Suprapubic skin (tissue), 4 donors: ENCODE results near the gene AP2B1. TPM values are rescaled to one million over a fixed set of nuclear protein-coding genes. Genes with fewer than 3 reads are reported as not detected.
A peak's percentile ranks its signal among the peaks of the same experiment; 100 is the strongest.

Experiments
- DNase-seq, 2 donors: peaks; one replicate each; pipeline ENCODE4 v3.0.0-alpha.2; 2019; ENCODE audit warnings: low spot score in 2 of 2
- H3K27ac ChIP-seq: fragments of 200-600 bp; sonication (generic); one replicate; pipeline ENCODE4 v1.5.1; 2019
- H3K27me3 ChIP-seq: fragments of 200-600 bp; sonication (generic); one replicate; pipeline ENCODE4 v1.5.1; 2019
- H3K36me3 ChIP-seq: fragments of 200-600 bp; sonication (generic); one replicate; pipeline ENCODE4 v1.5.1; 2019
- H3K4me1 ChIP-seq: fragments of 200-600 bp; sonication (generic); one replicate; pipeline ENCODE4 v1.5.1; 2019
- H3K4me3 ChIP-seq: fragments of 200-600 bp; sonication (generic); one replicate; pipeline ENCODE4 v1.5.1; 2019; ENCODE audit warnings: mild to moderate bottlenecking
- H3K9me3 ChIP-seq: fragments of 200-600 bp; sonication (generic); one replicate; pipeline ENCODE4 v1.5.1; 2019
- CTCF ChIP-seq, 2 donors: fragments of 200-600 bp in 1 of 2; fragments of 450-650 bp in 1 of 2; sonication (generic) in 1 of 2; IDR thresholded peaks; one replicate each; pipeline ENCODE4 v1.5.1; 2016 to 2019; ENCODE audit warnings: antibody characterized with exemption in 2 of 2, mild to moderate bottlenecking in 1 of 2, moderate library complexity in 1 of 2
- EP300 ChIP-seq: sonication (generic); formaldehyde crosslinking; IDR thresholded peaks from one replicate; pipeline ENCODE4 v1.6.1; 2017; ENCODE audit warnings: antibody characterized with exemption
- POLR2A ChIP-seq, 2 donors: fragments of 450-650 bp; IDR thresholded peaks; one replicate each; pipeline ENCODE4 v1.6.1; 2017; ENCODE audit warnings: antibody characterized with exemption in 2 of 2, mild to moderate bottlenecking in 2 of 2, moderate library complexity in 2 of 2
- POLR2AphosphoS5 ChIP-seq, 3 donors: sonication (generic); formaldehyde crosslinking; IDR thresholded peaks; one replicate each; pipeline ENCODE4 v1.6.1; 2017; ENCODE audit warnings: antibody characterized with exemption in 3 of 3
- WGBS: methylation state at CpG from one replicate; pipeline ENCODE4 v1.1.5; 2018; 5-methylcytosine and 5-hydroxymethylcytosine counted together
- total RNA-seq, 4 donors: library from RNA; depleted of rRNA; stranded (reverse); fragments of >200 nt; gene quantifications; one replicate each; pipeline ENCODE4 v1.1.0, GENCODE V29; 2016

Gene AP2B1
- total RNA-seq, 4 donors from 2014 or later: 41.3 to 50.0 (median 45.3) TPM

GRCh38 chr17:35566968-35567367 lies 20.2 kb upstream of the AP2B1 start:
- DNase-seq: no peak
- H3K27ac ChIP-seq: no peak overlapping the region
- H3K4me1 ChIP-seq: peaks cover 32% of the 10 kb centered on the region
- peak overlapping the region; percentile 85 for H3K4me3 ChIP-seq
- no peaks in the 10 kb centered on the region for H3K27me3 ChIP-seq
- H3K9me3 ChIP-seq: no peaks in the 10 kb centered on the region
- no peaks in the 10 kb centered on the region for H3K36me3 ChIP-seq
- TF ChIP-seq EP300 (no peak), CTCF (IDR thresholded peaks at IDR 0.05) (no peak), POLR2AphosphoS5 (IDR thresholded peaks at IDR 0.05) (no peak), POLR2A (IDR thresholded peaks at IDR 0.05) (no peak)
- 76% methylated on average over 11 of the region's 11 CpGs for WGBS

- Histone ChIP-seq H3K9me3 (no peaks in the 10 kb centered on the region), H3K36me3 (peaks cover 7% of the 10 kb centered on the region), H3K27ac (peak overlapping the region; percentile 89), H3K27me3 (no peaks in the 10 kb centered on the region), H3K4me3 (peak overlapping the region; percentile 85), H3K4me1 (peaks cover 32% of the 10 kb centered on the region)
- no peak for DNase-seq
- WGBS: 26% methylated on average over 15 of the region's 15 CpGs
- TF ChIP-seq CTCF (IDR thresholded peaks at IDR 0.05) (no peak), POLR2AphosphoS5 (IDR thresholded peaks at IDR 0.05) (no peak), EP300 (no peak), POLR2A (IDR thresholded peaks at IDR 0.05) (no peak)
These were observed 18.6 kb upstream of the AP2B1 start for GRCh38 chr17:35568561-35568960.

- no peak overlapping the region for H3K27ac ChIP-seq
- TF ChIP-seq CTCF (IDR thresholded peaks at IDR 0.05) (no peak), POLR2AphosphoS5 (IDR thresholded peaks at IDR 0.05) (no peak), EP300 (no peak), POLR2A (IDR thresholded peaks at IDR 0.05) (no peak)
- peaks cover 14% of the 10 kb centered on the region for H3K36me3 ChIP-seq
- H3K27me3 ChIP-seq: no peaks in the 10 kb centered on the region
- peaks cover 32% of the 10 kb centered on the region for H3K4me1 ChIP-seq
- H3K9me3 ChIP-seq: no peaks in the 10 kb centered on the region
- no peak overlapping the region for H3K4me3 ChIP-seq
- WGBS: 54% methylated on average over 2 of the region's 2 CpGs
- no peak for DNase-seq
These were observed 17.7 kb upstream of the AP2B1 start for GRCh38 chr17:35569405-35569804.

GRCh38 chr17:35575759-35576158 lies 11.4 kb upstream of the AP2B1 start:
- H3K4me3 ChIP-seq: no peak overlapping the region
- H3K36me3 ChIP-seq: peaks cover 28% of the 10 kb centered on the region
- no peak overlapping the region for H3K27ac ChIP-seq
- H3K4me1 ChIP-seq: peaks cover 25% of the 10 kb centered on the region
- TF ChIP-seq POLR2AphosphoS5 (IDR thresholded peaks at IDR 0.05): no peak
- no peak for TF ChIP-seq EP300
- no peak for TF ChIP-seq POLR2A (IDR thresholded peaks at IDR 0.05)
- no peak for TF ChIP-seq CTCF (IDR thresholded peaks at IDR 0.05)
- WGBS: 90% methylated on average over 3 of the region's 3 CpGs
- no peaks in the 10 kb centered on the region for H3K9me3 ChIP-seq
- DNase-seq: no peak
- H3K27me3 ChIP-seq: no peaks in the 10 kb centered on the region

GRCh38 chr17:35577830-35578196 lies 9.3 kb upstream of the AP2B1 start:
- no peak for DNase-seq
- Histone ChIP-seq H3K27ac (peak overlapping the region; percentile 84), H3K4me1 (peaks cover 20% of the 10 kb centered on the region), H3K36me3 (peaks cover 23% of the 10 kb centered on the region), H3K9me3 (no peaks in the 10 kb centered on the region), H3K4me3 (peak overlapping the region; percentile 74), H3K27me3 (no peaks in the 10 kb centered on the region)
- 4% methylated on average over 8 of the region's 8 CpGs for WGBS
- no peak for TF ChIP-seq CTCF (IDR thresholded peaks at IDR 0.05)
